T1000 (cell line): ENCODE results near the gene CHD5.

Source experiments
- DNase-seq: peaks from one replicate; lab custom pipeline; 2025; ENCODE audit warnings: mixed read lengths; lab: John Stamatoyannopoulos, UW

CHD5 gene

DNA sequence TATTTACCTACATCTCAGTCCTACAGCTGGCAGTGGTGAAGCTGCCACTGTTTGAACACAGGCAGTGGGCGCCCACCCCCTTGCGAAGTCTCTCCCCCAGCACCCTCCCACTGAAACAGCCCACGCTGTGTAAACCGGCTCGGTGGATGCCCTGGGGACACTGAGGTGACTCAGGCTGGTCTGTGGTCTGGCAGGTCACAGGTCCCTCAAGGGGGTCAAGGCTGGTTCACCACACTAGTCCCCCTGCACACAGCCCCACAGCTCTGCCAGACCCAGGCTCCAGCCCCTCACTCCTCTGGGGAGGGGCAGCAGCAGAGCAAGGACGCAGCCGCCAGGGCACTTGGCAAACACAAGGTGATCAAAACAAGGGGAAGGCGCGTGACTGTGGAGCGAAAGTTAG lies 7.6 kb downstream of the CHD5 start:
- no peak for DNase-seq

DNA sequence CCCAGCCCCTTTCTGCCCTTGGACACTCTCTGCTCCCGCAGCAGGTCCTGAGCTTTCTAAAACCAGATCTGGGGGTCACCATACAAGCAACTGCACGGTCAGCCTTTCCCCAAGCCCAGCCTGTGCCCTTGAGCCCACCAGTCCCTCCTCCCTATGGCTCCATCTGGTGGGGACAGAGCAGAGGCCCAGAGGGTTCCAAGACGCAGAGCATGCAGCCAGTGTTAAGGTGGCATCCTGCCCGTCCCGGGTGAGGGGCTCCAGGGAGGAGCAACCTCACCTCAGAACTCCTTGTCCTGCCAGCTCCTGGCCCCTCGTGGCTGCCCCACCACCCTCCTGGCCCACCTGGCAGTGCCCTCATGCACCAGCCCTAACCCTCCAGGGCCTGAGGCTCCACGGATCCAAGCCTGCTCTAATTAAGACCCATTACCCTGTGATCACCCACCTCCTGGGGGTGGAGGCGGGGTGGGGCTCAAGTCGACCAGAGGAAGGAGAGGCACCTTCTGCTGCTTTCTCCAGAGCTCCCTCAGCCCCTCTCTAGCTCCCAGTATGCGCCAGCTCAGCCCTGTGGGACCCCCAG lies 8.5 kb downstream of the CHD5 start:
- DNase-seq: no peak

DNA sequence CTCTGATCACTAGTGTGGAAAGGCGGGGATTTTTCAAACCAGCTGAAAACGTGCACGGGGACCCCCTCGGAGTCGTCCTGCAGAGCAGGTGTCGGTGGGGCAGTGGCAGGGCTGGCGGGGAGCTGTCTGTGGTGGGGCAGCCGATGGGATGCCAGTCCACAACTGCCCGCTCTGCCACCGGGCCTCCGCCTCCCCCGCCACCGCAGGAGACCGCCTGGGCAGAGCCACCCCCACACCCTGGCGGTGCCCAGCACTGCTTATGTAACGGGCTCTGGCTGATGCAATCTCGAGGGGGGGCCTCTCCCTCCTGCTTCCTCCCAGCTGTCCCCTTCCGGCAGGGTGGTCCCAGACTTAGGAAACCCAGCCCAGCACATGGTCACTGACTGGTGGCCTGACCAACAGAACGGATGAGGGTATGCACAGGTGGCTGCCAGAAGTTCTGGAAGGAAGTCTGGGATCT lies 9.3 kb downstream of the CHD5 start:
- no peak for DNase-seq

DNA sequence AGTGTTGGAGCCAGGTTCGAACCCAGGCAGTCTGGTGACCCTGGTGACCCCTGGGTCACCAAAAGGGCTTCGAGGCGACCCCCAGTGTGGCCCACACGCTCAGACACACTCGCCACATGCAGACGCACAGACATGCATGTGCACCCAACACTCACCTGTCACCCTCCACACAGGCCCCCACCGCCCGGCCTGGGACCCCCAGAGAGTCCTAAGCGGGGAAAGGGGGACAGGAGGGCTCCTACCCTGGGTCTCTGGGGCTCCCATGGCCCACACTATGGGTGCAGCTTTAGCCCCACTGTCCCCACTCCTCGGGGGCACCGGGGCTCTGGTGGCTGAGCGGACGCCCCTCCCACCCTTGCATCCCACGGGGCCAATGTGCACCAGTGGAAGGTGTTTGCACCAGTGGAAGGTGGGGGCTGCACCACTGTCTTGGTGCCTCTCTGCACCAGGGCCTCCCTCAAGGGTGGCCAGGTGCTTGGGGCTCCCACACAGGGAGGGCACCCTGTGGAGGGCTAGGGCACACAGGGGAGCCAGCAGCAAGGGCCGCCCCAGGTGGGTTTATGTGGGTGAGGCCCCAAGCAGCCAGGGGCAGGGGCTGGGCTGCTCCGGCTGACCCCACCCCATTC lies 9.9 kb downstream of the CHD5 start:
- DNase-seq: no peak

DNA sequence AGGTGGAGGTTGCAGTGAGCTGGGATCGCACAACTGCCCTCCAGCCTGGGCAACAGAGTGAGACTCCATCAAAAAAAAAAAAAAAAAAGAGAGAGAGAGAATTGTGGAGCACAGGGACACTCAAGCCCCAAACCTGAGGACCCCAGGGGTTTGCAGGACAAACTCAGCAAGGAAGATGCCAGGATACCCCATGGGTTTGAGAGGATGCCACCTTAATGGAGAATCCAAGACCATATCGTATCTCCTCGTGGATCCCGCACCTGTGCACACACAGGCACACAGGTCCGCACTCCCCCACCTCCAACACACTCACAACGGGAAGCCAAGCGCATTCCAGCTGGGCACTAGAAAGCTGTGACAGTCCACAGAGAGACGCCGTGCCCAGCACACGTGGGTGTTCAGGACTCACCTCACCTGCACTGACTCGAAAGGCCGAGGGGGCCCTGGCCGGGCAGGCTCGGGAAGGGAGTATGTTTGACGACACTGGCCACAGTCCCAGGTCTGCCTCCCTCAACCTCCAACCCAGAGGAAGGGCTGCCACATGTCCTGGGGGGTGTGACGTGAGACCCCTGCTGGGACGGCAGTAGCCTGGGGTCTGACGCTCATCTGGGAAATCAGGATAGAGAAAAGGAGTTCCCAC lies 11.1 kb downstream of the CHD5 start:
- no peak for DNase-seq

DNA sequence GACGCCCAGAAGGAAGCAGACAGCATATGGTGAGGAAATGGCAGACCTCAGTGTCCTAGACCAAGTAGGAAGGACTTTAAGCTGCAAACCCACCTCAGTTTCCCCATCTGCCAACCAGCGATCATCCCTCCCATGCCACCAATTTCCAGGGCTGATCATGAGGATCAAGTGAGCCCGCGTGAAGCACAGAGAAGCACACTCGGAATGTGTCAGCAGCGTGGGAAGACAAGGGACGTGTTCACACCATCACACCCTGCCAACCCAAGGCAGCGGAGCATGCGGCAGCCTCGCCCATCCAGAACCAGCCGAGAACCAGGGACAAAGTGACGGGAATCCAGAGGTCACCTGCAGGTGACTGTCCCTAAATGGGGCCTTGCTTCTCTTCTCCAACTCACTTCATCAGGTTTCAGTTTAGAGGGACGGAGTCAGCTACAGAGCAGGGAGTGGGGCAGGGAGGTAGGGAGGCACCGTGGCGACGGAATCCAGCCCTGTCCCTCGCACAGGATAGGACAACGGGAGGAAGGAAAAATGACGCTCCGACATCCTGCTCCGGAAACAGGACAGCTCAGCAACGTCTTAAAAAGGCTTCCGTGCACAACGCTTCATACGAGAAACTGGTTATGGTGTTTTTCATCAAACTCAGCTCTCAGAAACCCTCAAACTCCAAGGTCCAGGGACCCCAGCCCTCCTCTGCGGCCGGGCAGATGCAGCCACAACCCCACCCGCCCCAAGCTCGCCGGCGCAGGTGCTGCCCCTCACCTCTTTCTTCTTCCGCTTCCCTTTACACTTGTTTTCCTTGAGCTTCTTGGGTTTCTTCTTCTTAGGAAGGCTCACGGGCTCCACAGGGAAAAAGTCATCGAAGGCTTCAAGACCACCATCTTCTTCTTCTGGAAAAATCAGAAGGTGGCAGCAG lies 12.5 kb downstream of the CHD5 start:
- DNase-seq: no peak

DNA sequence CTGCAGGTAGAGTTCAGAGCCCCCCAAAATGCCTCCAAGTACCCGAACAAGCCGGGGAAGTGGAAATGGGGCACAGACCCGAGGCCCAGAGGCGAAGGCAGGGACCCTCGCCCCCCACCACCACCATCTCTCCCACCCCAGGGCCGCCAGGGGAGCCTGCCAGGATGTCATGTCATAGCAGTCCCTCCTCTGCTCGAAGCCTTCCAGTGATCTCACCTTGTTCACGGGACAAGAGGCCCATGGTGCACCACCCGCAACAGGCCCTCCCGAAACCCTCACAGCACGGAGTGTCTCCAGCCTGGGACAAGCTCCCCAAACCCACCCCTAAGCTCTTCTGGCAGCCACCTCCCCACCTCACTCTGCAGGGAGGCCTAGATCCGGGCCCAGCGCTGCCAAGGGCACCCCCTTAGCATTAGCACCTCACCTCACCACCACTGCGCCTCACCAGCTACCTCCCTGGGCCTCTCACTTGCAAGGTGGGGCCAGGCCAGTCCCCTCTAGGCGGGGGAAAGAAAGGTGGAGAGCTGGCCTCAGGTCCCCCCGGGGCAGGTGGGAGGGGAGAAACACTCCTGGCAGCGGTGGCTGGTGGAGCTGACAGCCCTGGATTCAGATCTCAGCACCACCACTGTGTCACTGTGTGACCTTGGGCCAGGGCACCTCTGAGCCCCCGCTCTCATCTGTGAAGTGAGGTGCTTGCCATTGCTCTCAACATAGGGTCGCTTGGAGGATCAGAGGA lies 13.3 kb downstream of the CHD5 start:
- DNase-seq: no peak

DNA sequence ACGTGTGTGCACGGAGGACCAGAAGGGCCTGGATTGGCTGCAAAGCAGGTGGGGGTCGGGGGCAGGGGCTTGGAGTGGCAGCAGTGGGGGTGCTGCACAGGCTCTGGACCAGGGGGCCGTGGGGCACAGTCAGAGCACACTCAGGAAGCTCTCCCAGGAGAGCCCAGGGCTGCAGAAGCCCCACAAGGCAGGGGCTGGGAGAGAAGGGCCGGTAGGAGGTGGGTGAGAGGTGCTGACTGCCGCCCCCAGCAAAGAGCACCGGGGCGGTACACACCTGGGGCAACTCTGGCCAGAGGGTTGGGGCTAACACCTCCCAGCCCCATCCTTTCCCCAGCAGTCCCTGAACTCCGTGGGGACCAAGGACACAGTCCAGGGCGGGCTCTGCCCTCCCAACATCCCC lies 13.9 kb downstream of the CHD5 start:
- DNase-seq: no peak

DNA sequence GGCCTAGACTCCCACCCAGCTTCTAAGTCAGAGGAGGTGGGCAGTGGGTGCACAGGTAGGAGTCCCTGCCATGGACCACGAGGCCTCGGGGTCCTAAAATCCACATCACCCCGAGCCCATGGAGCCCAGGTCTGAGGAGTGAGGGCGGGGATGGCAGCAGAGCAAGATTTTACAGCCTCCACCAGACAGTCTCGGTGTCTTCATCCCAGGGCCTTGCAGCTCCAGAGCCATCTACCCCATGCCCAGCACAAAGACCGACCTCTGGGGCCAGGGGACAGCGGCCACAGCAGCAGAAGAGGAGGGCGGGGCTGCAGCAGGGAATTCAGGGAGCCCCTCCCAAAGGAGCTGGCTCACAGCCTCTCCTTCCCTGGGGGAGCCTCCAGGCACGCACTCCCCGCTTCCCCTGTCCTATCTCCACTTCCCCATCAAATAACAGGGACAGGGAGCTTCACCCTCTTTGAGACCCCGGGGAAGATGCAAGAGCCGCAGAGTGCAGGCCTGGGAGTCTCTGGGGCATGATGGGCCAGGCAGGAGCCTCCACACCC lies 14.6 kb downstream of the CHD5 start:
- no peak for DNase-seq

DNA sequence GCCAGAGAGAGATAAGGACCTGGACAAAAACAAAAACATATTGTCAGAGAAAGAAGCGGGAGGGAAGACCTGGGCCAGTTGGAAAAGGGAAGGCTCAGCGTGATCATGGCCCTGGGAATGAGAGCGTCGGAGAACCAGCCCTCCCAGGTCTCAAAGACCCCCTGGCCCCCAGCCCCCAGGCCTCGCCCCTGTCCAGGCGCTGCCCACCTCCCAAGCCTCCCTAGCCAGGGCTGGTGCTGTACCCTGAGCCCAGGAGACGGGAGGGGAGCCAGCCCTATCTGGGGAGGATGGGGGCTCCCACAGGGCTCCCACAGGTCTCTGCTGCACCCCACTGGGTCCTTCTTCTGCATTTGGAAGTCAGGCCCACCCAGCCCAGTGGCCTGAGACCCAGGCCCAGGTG lies 15.1 kb downstream of the CHD5 start:
- DNase-seq: no peak

DNA sequence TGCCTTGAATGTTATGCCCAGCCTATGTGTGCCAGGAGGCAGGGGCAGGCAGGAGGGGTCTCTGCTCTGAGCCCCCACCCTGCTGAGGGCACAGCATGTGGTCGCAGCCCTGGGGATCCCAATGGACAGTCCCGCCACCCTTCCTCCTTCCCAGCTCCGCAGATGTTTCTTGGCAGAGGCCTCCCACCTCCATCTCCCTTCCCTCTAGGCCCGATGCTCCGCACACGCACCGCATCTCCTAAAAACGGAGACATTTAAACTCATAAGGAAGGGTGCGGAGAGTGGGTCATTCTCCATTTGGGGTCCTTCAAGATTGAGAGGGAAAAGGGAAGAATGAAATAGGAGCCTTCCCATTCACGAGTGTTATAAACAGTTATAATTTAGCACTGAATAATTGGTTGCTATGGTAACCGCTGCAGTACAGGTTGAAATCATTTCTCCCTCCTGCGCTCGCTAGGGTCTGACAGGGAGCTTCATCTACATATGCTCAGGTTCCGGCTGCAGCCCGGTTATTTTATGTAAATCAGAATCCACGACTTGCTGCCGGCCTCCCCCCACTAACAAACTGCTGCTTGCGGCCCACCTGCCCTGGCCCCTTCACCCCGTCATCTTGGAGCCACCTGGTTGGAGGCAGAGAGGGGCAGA lies 16.0 kb downstream of the CHD5 start:
- DNase-seq: no peak

DNA sequence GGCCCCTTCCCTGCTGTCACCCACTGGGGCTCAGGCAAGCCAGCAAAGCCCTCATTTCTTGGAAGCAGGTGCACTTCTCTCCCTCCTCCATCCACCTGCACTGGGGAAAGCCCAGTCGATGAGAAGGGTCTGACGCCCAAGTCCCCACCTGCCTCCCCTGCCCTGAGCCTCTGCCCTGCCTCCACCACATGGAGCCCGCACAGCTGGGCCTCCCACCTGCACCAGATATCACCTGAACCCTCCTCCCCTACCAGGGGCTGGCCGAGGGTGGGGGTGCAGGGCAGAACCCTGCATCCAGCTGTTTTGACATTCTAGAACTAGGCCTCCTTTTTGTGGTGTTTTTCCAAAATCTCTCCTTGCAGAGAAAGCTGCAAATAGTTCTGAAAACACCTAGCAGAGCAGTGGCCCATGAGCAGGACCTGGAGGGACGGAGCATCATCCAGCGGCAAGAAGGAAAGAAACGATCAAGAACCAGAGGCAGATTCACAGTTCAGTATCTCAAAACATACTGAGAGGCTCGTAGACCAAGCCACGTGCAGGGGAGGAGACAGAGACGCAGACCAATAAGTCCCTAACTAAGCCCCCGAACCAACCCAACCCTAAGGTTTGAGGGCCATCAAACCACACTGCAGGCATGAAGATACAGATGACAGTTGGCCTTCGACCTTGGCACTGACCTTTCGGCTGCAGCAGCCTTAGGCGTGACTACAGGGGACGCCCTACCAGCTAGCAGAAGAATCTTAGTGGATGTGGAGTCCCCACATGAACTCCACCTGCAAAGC lies 16.7 kb downstream of the CHD5 start:
- DNase-seq: no peak

DNA sequence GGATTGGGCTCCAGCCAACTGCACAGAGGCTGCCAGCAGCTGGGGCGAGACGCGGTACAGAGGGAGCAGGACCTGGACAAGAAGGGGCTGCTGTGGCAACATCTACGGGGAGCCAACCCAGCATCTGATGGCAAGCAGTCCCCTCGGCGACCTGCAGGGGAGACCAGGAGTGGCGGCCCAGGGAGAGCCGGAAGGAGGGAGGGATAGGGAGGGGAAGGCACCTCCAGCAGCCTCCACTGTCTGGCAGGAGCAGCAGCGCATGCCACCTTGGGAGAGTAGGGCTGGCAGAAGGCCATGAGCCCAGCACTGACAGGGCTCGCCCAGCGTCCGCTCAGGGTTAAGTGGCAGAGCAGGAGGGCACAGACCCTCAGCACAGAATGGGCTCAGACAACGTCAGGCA lies 17.3 kb downstream of the CHD5 start:
- no peak for DNase-seq

DNA sequence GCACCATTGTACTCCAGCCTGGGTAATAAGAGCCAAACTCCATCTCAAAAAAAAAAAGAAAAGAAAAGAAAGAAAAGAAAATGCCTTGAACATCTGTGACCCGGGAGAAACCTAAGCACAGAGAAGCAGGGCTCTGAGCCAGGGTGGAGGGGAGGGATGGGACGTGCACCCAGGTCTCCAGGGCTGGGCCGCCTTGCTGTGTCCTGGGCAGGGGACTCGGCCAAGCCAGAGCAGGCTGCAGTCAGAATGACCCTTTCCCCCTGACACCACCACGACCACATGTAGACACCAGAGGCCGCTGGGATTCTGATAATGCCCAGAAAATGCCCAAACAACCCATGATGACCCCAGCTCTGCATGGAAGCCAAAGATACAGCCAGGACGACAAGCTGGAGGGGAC lies 17.8 kb downstream of the CHD5 start:
- DNase-seq: no peak

DNA sequence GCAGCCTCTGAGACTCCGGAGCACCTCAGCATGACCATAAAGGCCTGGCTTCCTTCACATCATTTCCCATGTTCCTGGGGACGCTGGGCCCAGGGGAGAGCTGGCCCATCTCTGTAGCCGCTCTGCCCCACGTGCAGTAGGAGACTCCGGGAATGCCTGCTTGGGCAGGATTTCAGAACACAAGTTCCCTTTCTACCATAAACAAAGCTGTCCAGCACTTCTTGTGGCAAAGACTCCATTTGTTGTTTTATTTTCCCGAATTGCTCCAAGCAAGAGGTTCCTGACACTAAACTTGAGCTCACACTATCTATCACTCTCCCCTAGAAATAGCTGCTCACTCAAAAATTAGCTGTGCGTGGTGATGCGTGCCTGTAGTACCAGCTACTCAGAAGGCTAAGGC lies 21.9 kb downstream of the CHD5 start:
- no peak for DNase-seq

DNA sequence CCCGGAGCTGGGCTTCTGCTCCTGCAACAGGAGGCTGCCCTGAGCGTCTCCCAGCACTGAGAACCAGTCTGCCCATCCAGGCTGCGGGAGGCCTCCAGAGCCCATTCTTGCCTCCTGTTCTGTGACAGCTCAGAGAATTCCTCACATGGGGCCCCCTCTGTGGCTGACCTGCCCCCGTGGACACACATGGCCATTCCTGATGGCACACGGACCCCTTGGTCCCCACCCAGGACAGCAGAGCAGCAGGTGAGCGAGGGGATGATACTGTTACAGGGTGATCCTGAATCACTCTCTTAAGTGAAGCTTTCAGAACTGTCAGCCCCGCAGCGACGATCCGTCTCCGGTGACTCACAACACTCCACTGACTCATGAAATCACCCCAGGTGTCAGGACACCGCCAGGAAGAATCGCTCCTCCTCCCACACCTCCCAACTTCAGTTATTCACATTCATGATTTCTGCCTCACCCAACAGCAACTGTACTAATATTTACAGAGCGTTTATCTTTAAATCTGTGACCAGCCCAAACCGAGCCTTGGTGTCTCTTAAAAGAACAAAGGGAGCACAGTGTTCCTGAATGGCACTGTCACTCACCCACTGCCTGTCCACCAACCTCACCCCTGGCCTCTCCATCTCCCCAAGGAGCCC lies 22.5 kb downstream of the CHD5 start:
- no peak for DNase-seq

DNA sequence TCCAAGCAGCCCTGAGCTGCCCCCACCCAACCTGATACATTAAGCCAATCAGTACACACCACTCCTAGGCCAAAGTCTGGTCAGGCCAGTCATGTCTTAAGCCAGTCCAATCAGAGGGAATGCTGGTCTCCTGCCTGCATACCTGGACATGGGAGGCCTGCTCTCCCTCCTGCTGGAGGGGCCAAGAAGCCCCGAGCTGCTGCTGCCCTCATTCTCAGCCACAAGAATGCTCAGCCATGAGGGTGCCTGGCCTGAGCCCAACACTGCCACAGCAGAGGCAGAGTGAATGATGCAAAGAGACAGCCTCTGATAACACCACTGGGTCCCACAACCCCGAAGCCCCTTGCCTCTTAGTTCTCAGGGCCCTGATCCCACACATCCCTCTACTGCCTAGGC lies 23.0 kb downstream of the CHD5 start:
- DNase-seq: no peak

DNA sequence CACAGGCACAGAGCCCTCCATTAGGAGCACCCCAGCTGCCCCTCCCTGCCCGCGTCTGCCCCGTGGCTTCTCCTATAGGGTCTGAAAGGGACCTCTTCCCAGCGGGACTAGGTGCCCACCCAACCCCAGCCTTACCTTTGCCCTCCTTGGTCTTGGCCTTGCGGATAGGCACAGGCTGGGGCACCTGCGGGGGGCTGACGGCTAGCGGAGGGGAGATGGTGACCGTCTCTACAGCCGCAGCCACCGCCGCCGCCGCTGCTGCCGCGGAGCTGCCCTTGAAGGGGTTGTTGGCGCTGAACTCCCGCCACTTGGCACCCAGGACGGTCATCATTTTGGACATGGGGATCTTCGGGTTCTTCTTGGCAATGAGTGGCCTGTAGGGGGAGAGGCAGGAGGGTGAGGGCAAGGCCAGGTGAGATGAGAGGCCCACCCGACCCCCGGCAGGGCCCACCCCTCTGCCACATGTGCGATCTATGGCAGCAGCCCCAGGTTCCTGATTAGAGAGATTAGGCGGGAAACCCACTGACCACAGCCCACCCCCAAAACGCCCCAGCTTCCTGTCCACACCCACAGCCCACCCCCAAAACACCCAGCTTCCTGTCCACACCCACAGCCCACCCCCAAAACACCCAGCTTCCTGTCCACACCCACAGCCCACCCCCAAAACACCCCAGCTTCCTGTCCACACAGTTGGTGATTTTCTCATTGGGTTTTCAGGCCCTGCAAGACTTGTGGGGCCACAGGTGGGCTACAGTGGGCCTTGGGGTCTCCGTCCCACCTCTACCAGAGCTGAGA lies 25.4 kb downstream of the CHD5 start:
- no peak for DNase-seq

DNA sequence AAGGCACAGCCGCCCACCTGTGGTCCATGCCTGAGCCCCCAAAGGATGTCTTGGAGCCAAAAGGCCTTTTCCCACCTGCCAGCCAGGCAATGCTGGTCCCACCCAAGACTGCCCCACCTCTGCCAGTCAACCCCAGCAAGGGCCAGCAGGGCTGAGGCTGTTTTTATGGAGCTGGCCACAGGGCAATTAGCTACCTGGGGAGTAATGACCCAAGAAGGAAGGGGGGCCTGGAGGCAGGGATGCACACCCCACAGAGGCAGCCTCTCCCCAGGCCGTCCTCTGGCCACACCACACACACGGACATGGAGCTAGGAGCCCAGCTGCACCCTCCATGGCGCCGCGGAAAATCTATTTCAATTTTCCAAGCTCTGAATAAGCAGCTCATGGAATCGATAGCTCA lies 27.2 kb downstream of the CHD5 start:
- no peak for DNase-seq
